HG02870 (cell line): ENCODE results near the gene TRAPPC10.

Experiments used
- ATAC-seq: cut with Tn5 transposase; IDR thresholded peaks from one replicate; pipeline ENCODE4 v1.9.1; 2021; ENCODE audit warnings: mild to moderate bottlenecking, moderate library complexity; ENCODE audit not compliant: unreplicated experiment

Gene TRAPPC10

DNA sequence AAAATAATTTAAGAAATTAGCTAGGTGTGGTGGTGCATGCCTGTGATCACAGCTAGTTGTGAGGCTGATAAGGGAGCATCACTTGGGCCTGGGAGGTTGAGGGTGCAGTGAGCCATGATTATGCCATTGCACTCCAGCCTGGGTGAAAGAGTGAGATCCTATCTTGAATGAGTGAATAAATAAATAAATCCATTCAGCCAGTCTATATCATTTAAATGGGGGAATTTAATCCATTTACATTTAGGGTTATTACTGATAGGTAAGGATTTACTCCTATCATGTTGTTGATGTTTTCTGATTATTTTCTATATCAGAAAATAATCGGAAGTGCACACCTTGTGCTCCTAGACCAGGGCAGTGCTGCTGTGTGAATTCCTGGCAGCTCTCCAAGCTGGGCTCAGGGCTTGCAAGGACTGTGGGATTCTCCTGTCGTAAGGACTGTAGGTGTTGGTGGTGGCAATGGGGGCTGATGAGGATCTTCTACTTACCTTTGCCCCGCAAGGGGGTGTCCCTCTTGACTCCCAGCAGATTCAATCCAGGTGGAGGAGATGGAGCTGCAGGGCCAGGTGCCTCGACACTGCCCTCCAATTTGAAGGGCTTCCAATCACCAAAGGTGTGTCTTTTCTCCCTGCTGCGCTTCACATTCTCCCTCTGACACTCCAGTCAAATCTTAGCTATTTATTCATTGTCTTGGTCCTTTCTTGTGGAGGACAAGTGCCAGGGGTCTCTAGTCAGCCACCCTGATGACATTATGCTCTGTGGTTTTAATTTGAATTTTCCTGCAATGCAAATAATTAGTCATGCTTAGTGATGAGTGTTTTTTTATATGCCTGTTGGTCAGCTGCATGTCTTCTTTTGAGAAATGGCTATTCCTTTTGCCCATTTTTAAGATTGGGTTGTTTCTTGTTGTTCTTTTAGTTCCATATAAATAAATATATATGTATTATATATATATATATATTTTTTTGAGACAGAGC, 14.1 kb upstream of the TRAPPC10 start:
- no peak for ATAC-seq

DNA sequence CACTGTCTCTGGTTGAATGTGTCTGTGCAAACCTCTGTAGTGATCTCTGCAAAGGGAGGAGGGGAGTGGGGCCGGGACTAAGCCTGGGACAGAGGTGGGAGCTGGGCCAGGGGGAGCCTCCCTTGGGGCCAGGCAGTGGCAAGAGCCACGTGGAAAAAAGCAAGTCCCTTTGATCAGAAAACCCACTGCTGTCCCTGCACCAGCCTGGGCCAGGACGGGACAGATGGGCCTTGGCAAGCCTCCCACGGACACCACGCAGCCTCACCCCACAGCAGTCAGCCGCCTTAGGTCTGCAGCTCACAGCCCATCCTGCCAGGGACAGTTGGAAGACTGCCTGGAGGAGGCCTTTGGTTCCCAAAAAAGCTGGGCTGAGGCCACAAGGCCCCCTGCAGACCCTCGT, 11.7 kb upstream of the TRAPPC10 start:
- no peak for ATAC-seq

DNA sequence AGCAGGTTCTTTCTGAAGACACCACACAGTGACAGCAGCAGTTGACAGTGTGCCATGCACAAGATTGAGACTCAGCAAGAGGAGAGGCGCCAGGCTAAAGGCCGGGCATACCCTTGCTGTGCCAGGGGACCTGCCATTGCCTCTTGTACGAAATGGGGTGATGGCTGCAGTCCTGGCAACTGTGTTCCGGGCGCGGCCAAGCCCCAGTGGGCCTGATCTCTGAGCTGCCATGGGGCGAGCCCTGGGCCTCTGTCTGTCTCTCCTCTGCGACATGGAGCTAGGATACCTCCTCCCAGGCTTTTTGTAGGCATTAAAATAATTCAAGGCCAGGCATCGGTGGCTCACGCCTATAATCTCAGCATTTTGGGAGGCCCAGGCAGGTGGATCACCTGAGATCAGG, 9.6 kb upstream of the TRAPPC10 start:
- no peak for ATAC-seq

DNA sequence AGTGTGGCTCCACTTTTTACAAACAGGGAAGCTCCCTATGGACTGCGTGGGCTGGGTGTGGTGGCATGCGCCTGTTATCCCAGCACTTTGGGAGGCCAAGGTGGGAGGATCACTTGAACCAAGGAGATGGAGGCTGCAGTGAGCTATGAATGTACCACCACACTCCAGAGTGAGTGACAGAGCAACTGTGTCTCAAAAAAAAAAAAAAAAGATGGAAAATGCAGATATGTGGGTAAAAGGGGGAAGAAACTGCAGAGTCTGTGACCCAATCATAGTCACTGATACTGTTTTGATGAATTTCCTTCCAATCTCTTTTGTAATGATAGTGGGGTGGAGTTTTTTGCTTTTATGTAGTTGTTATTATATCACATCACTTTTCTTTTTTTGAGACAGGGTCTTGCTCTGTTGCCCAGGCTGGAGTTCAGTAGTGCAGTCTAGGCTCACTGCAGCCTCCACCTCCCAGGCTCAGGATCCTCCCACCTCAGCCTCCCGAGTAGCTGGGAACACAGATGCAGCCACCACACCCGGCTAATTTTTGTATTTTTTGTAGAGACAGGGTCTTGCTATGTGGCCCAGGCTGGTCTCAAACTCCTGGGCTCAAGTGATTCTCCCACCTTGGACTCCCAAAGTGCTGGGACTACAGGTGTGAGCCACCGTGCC, 8.7 kb upstream of the TRAPPC10 start:
- no peak for ATAC-seq

DNA sequence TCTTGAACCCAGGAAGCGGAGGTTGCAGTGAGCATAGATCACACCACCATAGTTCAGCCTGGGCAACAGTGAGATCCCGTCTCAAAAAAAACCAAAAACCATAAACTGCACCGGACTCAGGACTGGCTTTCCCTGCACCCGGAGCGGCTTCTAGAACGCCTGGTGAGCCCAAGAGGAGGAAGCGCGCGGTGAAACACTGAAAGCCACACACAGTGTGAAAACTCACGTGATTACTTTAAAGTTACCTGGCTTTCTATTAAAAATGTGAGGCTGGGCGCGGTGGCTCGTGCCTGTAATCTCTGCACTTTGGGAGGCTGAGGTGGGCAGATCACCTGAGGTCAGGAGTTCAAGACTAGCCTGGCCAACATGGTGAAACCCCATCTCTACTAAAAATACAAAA, 7.0 kb upstream of the TRAPPC10 start:
- no peak for ATAC-seq

DNA sequence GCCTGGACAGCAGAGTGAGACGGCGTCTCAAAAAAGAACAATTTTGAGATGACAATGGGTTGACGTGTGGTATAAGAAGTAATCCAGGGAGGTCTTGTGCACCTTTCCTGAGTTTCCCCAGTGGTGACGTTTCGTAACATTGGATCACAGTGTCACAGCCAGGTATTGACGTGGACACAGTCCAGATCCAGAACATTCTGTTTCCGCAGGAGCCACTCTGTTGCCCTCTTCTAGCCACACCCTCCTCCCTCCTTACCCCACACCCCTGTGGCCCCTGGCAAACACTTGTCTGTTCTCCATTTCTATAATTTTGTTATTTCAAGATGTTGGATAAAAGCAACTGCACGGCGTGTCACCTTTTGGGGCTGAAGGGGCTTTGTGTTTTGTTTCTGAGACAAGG, 6.5 kb upstream of the TRAPPC10 start:
- ATAC-seq: no peak

DNA sequence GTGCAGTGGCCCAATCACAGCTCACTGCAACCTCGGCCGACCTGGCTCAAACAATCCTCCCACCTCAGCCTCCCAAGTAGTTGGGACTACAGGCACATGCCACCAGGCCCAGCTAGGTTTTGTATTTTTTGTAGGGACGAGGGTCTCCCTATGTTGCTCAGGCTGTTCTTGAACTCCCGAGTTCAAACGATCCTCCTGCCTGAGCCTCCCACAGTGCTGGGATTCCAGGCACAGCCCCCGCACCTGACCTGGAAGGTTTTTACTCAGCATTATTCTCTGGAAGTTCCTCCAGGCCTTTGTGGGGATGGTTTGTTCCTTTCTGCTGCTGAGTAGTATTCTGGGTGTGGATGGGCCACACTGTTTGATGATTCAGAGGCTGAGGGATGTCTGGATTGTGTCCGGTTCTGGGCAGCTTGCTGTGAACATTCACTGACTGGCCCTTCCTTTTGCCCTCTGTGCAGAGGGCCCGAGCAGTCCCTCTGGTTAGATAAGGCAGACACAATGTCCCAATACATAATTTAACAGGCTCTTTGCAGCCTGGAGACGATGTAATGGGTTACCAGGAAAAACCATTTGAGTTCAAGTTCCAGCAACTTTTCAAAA, 6.0 kb upstream of the TRAPPC10 start:
- no peak for ATAC-seq

DNA sequence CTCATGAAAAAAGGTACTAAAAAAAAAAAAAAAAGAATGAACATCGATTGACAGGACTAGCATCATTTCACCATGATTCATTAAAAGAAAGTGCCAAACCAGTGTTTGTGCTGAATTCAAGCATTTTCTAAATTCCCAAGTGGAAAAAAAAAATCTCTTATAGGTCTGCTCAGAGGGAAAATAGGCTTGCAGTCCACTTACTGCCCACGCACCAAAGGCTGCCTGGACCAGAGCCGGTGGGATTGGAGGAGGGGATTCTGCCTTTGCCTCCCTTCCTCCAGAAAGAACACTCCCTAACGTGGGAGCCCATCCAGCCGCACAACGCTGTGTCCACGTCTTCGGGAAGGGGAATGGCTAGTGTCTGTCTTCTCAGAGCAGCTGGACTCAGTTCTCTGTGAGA, 5.5 kb upstream of the TRAPPC10 start:
- ATAC-seq: no peak

DNA sequence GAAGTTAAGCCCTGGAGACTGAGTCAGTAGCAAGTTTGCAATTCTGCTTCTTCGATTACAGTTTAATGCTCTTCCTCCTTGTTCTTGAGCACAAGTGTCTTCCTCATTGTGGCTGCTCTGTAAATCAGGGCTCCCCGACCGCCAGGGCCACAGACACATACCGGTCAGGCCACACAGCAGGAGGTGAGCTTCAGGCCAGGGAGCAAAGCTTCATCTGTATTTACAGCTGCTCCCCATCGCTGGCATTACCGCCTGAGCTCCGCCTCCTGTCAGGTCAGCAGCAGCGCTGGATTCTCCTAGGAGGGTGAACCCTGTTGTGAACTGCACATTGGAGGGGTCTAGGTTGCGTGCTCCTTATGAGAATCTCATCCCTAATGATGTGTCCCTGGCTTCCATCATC, 1.7 kb upstream of the TRAPPC10 start:
- no peak for ATAC-seq

DNA sequence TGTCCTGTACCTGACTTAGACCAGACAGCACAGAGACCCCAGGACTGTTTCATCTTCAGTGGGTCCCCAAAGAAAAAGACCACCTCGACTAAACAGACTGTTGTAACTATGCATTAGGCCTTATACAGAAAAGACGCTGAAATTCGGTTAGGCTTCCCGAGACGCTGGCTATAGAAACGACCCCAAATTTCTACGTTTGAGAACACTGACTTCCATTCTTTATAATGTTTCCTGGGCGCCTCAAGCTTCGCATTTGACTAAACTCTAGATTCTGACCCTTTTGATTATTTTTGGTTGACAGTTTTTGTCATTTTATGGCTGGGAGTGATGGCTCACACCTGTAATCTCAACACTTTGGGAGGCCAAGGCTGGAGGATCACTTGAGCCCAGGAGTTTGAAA, 986 bp upstream of the TRAPPC10 start:
- no peak for ATAC-seq

DNA sequence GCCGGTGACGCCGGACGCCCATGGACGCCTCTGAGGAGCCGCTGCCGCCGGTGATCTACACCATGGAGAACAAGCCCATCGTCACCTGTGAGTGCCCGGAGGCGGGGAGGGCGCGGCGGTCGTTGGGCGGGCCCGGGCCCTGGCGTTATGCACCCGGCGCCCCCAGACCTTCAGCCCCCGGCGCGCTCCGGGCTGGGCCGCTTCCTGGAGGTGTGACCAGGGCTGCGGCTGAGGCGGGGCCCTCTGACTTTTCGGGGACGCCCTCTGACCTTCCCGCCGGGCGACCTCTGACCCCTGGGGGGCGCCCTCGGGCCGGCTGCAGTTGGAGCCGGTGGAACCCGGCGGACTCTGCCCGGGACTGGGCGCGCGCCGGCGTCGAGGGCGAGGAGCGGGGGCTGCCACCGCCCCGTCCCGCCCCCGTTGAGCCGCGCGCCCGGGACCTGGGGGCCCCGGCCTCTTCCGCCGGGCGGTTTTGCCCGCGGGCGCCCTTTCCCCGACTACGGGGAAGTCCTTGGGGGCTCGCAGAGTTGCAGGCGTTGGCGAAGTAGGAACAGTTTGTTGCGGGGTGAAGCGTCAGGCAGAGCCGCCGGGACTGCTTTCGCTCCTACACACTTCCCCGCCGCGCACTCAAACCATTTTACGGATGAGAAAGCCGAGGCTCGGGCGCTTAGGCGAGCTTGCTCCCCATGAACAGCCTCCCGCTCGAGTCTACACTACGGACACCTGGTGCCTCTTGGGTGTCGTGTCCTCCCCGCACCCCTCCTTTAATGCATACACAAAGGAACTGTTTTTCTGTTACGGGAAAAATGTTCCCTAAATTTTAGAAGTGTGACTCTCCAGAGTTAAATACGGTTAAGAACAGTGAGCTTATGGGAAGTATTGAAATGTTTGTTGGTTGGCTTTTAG, 618 bp downstream of the TRAPPC10 start:
- peak; percentile 49 for ATAC-seq

DNA sequence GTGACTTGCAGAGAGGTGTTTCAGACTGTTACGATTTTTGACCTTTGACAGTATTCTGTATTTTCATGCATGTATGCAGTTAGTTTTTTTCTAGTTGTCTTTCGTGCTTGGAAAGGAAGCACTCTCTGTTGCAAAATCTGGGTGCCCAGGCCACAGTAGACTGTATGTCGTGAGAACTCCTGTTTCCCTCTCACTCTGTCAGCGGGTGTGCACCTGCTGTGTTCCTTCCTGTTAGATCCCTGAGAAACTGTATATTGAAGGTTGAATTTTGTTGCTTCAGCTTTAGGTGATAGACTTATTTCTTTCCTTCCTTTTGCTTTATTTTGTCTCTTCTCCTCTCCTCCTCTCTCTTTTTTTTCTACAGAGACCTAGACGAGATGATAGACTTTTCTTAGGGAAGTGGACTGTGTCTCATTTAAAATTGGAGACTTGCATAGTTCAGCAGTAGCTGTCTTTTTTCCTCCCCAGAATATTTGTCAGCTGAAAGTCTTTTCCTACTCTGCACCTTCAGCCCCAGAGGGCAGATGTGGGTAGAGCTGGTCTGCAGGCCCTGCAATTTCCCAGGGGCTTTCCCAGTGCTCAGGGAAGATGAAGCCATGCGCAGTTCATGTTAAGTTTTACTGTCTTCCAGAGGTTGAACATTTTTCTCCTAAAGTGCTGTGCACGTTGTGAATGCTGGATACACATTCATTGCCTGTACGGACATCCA, 1.4 kb downstream of the TRAPPC10 start:
- ATAC-seq: no peak

DNA sequence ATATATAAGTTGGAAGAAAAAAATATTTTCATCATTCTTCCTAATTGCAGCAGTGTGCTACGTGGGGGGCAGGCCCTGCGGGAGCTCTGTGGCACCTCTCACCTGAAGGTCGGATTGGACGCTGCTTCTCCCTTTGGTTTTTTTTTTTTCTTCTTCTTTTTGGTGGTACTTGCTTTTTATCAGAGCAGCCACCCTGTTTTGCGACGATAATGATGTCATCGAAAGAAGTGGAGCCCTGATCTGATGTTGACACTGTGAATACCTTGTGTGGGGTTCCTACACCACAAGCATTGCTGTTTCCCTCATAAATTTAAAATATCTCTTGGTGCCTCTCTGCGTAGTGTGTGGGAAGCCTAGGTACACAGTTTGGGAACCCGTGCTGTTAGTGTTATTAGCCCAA, 5.5 kb downstream of the TRAPPC10 start:
- ATAC-seq: no peak

DNA sequence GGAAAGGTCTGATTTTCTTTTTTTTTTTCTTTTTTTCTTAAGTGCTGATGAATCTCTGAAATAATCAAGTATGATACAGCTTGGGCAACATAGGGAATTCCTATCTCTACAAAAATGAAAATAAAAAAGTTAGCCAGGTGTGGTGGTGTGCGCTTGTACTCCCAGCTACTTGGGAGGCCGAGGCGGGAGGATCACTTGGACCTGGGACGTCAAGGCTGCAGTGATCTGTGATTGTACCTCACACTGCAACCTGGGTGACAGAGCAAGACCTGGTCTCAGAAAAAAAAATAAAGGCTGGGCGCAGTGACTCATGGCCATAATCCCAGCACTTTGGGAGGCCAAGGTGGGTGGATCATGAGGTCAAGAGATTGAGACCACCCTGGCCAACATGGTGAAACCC, 6.0 kb downstream of the TRAPPC10 start:
- ATAC-seq: no peak

DNA sequence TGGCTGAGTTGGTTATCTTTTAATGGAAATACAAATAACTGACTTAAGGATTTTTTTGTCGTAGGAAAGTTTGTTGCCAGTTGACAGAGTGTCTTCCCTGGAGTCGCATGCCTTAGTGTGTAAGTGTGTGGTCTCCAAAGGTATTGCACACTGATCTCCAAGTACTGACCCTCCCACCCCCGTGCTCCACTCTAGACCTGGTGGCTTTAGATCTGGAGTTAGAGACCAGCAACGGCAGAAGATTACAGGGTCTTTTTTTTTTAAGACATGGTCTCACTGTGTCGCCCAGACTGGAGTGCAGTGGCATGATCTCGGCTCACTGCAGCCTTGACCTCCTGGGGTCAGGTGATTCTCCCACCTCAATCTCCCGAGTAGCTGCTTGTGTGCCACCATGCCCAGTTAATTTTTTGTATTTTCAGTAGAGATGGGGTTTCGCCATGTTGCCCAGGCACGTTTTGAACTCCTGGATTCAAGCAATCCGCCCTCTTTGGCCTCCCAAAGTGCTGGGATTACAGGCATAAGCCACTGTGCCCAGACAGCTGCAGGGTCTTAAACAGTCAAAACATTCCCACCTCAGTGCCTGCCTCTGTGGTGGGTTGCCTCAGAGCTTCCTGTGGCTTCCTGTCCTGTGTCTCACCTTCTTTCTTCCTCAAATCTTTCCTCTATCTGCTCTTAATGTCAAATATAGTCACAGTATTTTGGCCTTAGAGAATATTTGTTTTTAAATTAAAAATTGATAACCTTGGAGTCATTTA, 6.9 kb downstream of the TRAPPC10 start:
- no peak for ATAC-seq

DNA sequence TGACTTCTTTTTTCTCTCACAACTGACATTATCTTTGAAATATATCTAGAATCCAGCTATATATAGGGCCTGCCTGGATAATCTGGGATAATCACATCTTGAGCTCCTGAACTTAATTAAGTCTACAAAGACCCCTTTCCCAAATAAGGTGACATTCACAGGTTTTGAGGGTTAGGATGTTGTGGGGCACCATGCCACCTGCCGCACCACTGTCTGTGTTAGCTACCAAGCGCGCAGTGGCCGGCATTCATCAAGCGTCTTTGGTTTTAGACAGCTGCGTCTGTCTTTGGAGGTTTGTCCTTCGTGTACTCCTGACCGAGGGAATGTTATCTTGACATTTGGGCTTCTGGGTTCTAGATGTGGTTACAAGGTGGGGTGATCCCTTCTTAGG, 7.5 kb downstream of the TRAPPC10 start:
- no peak for ATAC-seq

DNA sequence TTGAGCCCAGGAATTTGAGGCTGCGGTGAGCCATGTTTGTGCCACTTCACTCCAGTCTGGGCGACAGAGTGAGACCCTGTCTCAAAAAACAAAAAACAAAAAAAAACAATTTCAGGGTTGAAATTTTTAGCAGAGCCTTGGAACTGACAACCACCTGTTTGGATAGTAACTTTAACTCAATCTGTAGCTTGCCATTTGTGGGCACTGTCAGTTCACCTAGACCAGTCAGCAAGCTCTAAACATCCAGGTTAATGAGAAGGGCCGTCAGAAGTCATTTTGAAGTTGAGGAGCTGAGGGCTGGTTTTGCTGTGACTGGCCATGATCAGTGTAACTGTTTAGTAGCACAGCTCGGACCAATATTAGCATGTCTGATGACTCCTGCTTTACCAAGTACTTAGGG, 8.4 kb downstream of the TRAPPC10 start:
- no peak for ATAC-seq

DNA sequence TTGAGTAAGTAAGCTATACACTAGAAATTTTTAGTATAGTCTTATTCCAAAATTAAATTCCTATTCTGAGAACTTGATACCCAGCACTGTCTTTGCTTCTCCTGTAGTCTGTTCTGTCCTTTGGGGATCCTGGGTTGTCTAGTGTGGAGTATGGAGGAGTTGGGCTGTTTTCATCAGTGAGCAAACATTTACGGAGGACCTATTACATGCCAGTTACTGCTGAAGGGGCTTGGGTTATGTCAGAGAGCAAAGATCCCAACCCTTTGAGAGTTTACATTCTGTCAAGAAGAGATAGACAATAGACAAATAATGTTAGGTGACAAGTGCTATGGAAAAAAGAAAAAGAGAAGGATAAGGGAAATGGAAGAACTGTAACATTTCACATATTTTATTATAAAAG, 9.0 kb downstream of the TRAPPC10 start:
- no peak for ATAC-seq

DNA sequence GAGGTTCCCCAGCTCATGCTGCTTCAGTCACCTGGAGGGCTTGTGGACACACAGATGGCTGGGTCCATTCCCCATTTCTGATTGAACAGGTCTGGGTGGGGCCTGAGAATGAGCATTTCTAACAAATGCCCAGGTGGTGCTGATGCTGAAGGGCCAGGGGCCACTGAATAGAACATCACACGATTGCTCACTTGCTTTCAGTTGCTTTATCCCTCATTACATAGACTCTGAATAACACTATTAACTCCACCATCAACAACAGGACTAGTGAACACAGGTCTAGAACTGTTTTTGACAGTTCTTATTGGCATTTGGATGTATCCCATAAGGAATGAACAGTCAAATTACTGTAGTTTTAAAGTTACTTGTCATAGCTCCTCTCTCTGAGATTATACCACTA, 12.1 kb downstream of the TRAPPC10 start:
- no peak for ATAC-seq
